ENCODE measurements around the gene MMP25. TPM values are rescaled to one million over a fixed set of nuclear protein-coding genes. Genes with fewer than 3 reads are reported as not detected.

The MMP25 gene
- total RNA-seq, 4 donors from 2014 or later = 1.4 to 3.3 (median 2.4) TPM; not detected in 1

DNA sequence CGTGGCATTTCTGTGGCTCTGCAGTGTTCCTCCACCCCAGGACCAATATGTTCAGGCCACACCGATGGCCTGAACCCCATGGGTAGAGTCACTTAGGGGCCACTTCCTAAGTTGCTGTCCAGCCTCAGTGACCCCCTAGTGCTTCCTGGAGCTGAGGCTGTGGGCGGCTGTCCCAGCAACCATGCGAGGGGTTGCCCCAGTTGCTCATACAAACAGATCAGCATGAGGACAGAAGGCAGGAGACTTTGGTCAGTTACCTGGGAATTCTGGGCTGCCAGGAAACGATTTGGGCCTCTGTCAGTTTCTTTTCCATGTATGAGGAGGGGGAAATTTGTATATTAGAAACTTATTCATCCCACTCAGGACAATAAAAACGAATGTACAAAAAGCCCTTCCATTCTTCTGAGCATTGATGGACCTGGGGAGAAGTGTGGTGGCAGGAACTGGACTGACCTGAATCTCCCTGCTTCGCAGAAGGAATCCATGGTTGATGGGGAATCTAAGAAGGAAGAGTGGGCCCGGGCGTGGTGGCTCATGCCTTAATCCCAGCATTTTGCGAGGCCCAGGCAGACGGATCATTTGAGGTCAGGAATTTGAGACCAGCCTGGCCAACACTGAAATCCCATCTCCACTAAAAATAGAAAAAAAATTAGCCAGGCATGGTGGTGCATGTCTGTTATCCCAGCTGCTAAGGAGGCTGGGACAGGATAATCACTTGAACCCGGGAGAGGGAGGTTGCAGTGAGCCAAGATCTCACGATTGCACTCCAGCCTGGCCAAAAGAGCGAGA is 14.2 kb downstream of the MMP25 start:
- Histone ChIP-seq H3K27ac (no peak overlapping the region), H3K4me1 (peaks cover 9 to 34% (median 13%) of the 10 kb centered on the region in 4 donors), H3K36me3 (no peaks in the 10 kb centered on the region), H3K27me3 (no peaks in the 10 kb centered on the region), H3K9me3 (no peaks in the 10 kb centered on the region), H3K4me3 (no peak overlapping the region)
- DNase-seq = no peak
- TF ChIP-seq, protein P1, sequence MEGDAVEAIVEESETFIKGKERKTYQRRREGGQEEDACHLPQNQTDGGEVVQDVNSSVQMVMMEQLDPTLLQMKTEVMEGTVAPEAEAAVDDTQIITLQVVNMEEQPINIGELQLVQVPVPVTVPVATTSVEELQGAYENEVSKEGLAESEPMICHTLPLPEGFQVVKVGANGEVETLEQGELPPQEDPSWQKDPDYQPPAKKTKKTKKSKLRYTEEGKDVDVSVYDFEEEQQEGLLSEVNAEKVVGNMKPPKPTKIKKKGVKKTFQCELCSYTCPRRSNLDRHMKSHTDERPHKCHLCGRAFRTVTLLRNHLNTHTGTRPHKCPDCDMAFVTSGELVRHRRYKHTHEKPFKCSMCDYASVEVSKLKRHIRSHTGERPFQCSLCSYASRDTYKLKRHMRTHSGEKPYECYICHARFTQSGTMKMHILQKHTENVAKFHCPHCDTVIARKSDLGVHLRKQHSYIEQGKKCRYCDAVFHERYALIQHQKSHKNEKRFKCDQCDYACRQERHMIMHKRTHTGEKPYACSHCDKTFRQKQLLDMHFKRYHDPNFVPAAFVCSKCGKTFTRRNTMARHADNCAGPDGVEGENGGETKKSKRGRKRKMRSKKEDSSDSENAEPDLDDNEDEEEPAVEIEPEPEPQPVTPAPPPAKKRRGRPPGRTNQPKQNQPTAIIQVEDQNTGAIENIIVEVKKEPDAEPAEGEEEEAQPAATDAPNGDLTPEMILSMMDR (IDR thresholded peaks at IDR 0.05) = no peak
- no peak for TF ChIP-seq POLR2A (IDR thresholded peaks at IDR 0.05)

DNA sequence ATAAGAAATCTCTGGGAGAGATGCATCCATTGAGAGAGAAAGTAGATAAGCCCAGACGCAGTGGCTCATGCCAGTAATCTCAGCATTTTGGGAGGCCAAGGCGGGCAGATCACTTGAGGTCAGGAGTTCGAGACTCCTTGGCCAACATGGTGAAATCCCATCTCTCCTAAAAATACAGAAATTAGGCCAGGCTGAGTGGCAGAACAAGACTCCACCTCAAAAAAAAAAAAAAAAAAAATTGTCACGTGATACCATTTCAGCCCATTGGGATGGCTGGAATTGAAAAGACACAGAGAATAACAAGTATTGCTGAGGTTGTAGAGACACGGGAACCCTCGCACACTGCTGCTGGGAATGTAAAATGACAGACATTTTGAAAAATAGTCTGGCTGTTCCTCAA is 16.2 kb downstream of the MMP25 start:
- TF ChIP-seq, protein P1 (IDR thresholded peaks at IDR 0.05) = no peak
- no peak for TF ChIP-seq POLR2A (IDR thresholded peaks at IDR 0.05)
- H3K27me3 ChIP-seq = no peaks in the 10 kb centered on the region
- DNase-seq = no peak
- peaks cover 9 to 46% (median 13%) of the 10 kb centered on the region in 4 donors for H3K4me1 ChIP-seq
- H3K27ac ChIP-seq = peak overlapping the region in 1 of 4 donors; percentile 92
- H3K9me3 ChIP-seq = no peaks in the 10 kb centered on the region
- H3K36me3 ChIP-seq = no peaks in the 10 kb centered on the region
- no peak overlapping the region for H3K4me3 ChIP-seq

DNA sequence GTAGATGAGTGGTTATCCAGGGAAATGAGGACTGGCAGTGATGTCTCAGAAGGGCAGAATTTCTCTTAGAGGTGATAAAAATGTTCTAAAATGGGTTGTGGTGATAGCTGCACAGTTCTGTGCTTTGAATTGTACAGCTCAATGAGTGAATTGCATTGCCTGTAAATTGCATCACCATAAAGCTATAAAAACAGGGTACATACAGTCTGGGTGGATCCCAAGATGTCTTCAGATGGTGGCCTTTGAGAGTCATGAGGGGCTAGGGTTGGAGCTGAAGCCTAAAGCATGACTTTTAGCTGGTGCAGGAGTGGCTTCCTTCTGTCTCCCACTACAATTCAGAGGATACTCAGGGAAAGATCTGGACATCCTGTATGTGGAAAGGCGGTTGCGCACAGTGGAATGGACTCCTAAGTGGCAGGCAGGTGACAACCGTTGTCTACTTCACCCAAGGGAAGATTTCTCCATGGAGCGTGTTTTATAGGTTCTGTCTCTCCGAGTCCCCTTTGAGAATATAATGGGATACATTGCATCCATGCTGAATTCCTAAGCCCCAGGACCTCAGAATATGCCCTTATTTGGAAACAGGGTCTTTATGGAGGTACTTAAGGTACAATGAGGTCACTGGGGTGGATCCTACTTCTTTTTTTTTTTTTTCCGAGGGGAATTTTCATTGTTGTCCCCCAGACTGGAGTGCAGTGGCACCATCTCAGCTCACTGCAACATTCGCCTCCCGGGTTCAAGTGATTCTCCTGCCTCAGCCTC is 17.4 kb downstream of the MMP25 start:
- H3K9me3 ChIP-seq = no peaks in the 10 kb centered on the region
- H3K36me3 ChIP-seq = peaks cover 0 to 12% (median 0%) of the 10 kb centered on the region in 3 donors
- H3K4me1 ChIP-seq = peaks cover 6 to 33% (median 10%) of the 10 kb centered on the region in 4 donors
- TF ChIP-seq, protein P1 (IDR thresholded peaks at IDR 0.05) = no peak
- TF ChIP-seq POLR2A (IDR thresholded peaks at IDR 0.05) = no peak
- no peak for DNase-seq
- no peaks in the 10 kb centered on the region for H3K27me3 ChIP-seq
- peak overlapping the region in 3 of 4 donors; percentile 5 to 92 (median 87) for H3K27ac ChIP-seq
- H3K4me3 ChIP-seq = no peak overlapping the region

DNA sequence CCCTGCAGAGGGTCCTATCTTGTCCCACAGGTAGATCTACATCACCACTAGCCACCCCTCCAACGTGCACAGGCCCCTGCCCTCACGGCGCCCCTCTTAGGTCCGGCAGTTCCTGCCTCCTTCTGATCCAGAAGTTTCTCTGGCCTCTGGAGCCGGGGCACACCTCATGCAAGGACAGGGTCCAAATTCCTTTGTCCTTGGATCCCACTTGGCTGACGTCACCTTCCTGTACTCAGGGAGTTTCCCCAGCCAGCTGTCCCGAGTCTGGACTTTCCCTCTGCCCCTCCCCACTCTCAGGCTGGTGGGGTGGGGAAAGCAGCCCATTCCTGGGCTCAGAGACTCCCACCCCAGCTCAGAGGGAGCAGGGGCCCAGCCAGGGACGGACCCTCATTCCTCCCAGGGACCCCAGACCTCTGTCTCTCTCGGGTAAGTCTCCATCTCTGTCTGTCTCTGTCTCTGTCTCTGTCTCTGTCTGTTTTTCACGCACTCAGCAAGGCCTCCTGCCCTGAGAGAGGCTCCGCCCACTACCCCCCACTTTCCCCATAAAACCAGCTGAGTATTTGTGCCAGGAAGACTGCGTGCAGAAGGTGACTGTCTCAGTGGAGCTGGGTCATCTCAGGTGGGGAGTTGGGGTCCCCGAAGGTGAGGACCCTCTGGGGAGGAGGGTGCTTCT is 18.8 kb downstream of the MMP25 start, which contains the start of gene IL32:
IL32 (plus strand) TSS at position 572 of the 673 bp plus-strand sequence. CDS start 172 bp downstream, outside the sequence.
- H3K27me3 ChIP-seq = no peaks in the 10 kb centered on the region
- H3K9me3 ChIP-seq = no peaks in the 10 kb centered on the region
- peaks cover 0 to 28% (median 6%) of the 10 kb centered on the region in 4 donors for H3K4me1 ChIP-seq
- TF ChIP-seq, protein P1 (IDR thresholded peaks at IDR 0.05) = no peak
- TF ChIP-seq POLR2A (IDR thresholded peaks at IDR 0.05) = peak; percentile 78 to 83
- H3K27ac ChIP-seq = peak within 1 kb of the TSS; percentile 79 to 92 (median 85)
- peak; percentile 65 to 91 (median 88) for DNase-seq
- peak within 1 kb of the TSS; percentile 38 to 67 (median 58) for H3K4me3 ChIP-seq
- peaks cover 0 to 18% (median 0%) of the 10 kb centered on the region in 3 donors for H3K36me3 ChIP-seq

DNA sequence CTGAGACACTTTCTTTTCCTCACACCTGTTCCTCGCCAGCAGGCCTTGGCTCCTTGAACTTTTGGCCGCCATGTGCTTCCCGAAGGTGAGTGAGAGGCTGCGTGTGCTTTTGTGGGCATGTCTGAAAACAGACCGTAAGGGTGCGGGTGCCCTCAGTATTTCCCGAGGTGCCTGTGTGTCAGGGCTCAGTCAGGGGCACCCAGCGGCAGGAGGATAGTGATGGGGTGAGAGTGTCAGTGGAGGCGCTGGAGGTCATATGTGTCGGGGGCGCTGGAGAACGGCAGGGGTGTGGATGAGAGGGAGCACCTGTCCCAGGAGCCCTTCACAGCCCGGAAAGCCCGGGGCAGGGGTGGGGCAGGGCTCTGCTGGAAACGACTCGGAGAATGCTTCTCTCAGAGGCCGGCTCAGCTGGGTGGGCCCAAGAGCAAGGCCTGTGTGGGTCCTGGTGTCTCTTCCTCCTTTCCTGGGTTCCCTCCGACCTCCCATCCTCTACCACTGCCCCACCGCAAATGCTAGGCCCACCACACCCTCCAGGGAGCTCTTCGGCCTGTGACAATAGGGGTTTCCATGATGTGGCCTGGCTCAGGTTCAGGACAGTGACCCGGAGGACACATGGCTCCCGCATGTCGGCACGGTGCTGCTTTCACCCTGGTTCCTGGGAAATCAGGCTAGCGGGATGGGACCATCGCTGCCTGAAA is 19.5 kb downstream of the MMP25 start:
- Histone ChIP-seq H3K27me3 (no peaks in the 10 kb centered on the region), H3K36me3 (peaks cover 0 to 18% (median 0%) of the 10 kb centered on the region in 3 donors), H3K4me1 (peaks cover 0 to 28% (median 6%) of the 10 kb centered on the region in 4 donors), H3K4me3 (peak overlapping the region; percentile 38 to 67 (median 58)), H3K9me3 (no peaks in the 10 kb centered on the region), H3K27ac (peak overlapping the region; percentile 79 to 92 (median 85))
- TF ChIP-seq, protein P1 (IDR thresholded peaks at IDR 0.05) = no peak
- TF ChIP-seq POLR2A (IDR thresholded peaks at IDR 0.05) = no peak
- DNase-seq = peak in 1 of 3 donors; percentile 72

All from Peyer's patch (tissue), 4 donors.